Right renal cortex interstitium (tissue), 3 donors: ENCODE data around the gene ATP12A. TPM values are rescaled to one million over a fixed set of nuclear protein-coding genes. Genes with fewer than 3 reads are reported as not detected.

ENCODE experiments used
- polyA plus RNA-seq, 3 donors: library from polyadenylated mRNA; unstranded; fragments of 120-200 nt; gene quantifications; one replicate each; pipeline ENCODE4 v1.2.1, GENCODE V29; 2013; ENCODE audit not compliant: insufficient read length in 3 of 3

Gene ATP12A
- polyA plus RNA-seq, 3 donors = 17.0 to 33.9 (median 17.9) TPM

Other genes with a start within 250 kb of the ATP12A start
- 10 to 100 TPM; 39.8 to 49.5 (median 48.7) TPM for gene PARP4, start 167.6 kb upstream of the ATP12A start, polyA plus RNA-seq
- gene RNF17, start 83.8 kb downstream of the ATP12A start, polyA plus RNA-seq = under 1 TPM in 2 of 3 donors, not detected in 1; 0.18 to 0.71 TPM